Measurements from ENCODE around the gene YWHAE. TPM values are rescaled to one million over a fixed set of nuclear protein-coding genes. Genes with fewer than 3 reads are reported as not detected.
"Not testable (repeated sequence)": the region's sequence is repeated elsewhere in the genome, so short reads cannot be mapped to it uniquely, and the experiment has no call there.

YWHAE gene
- total RNA-seq, 1 donor from 2014 or later, result 483 TPM

DNA sequence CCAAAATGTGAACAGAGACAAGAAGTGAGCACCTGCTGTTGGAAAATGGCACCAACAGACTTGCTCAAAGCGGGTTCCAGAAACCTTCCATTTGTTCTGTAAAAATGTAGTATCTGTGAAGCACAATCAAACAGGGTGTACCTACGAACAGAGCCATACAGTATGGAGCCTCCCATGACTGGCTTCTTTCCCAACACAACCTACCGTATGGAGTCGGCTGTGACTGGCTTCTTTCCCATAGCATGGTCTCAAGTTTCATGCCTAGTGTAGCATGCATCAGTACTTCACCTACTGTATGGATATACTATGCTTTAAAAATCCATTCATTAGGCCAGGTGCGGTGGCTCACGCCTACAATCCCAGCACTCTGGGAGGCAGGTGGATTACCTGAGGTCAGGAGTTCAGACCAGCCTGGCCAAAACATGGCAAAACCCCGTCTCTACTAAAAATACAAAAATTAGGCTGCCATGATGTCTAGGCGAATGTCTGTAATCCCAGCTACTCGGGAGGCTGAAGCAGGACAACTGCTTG, 26.2 kb downstream of the YWHAE start:
- ATAC-seq, result no peak

DNA sequence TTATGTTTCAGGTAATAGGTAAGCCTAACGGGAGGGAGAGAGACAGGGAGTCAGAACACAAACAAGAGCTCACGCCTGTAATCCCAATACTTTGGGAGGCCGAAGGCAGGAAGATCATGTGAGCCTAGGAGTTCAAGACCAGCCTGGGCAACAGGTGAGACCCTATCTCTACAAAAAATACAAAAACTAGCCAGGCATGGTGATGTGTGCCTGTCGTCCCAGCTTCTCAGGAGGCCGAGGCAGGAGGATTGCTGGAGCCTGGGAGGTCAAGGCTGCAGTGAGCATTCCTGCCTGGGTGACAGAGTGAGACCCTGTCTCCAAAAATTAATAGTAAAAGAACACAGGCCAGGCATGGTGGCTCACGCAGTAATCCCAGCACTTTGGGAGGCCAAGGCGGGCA, 27.4 kb downstream of the YWHAE start:
- no peak for ATAC-seq

DNA sequence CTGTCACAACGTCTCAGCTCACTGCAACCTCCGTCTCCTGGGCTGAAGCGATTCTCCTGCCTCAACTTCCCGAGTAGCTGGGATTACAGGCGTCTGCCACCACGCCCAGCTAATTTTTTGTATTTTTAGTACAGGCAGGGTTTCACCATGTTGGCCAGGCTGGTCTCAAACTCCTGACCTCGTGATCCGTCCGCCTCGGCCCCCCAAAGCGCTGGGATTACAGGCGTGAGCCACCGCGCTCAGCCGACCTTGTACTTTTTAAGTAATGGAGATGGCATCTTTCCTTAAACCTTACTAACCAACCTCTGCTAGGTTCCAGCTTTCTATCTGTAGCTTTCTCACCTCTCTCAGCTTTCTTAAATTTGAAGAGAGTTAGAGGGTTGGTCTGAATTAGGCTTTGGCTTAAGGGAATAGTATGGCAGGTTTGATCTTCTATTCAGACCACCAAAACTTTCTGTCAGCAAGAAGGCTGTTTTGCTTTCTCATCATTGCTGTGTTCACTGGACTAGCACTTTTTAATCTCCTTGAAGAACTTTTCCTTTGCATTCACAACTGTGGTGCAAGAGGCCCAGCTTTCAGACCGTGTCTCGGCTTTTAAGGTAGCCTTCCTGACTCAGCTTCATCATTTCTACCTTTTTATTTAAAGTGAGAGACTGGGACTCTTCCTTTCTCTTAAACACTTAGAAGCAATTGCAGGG, 28.0 kb downstream of the YWHAE start:
- no peak for ATAC-seq

DNA sequence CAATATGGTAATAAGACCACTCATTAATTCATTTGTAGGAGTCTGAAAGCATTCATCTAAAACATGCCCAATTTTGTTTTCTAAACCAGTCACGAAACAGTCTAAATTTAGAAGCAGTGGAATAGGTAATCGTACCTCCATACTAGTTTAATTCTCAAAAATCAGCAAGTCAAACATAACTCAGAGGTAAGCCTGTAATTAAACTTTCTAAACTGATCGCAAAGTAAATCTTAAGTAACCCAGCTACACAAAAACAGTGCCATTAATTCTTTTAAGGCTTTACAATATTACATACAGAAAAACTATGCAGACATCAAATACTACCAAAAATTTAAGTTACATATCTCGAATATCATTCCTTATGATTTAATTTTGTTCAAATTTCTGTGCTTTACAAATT, 31.4 kb downstream of the YWHAE start:
- no peak for ATAC-seq

DNA sequence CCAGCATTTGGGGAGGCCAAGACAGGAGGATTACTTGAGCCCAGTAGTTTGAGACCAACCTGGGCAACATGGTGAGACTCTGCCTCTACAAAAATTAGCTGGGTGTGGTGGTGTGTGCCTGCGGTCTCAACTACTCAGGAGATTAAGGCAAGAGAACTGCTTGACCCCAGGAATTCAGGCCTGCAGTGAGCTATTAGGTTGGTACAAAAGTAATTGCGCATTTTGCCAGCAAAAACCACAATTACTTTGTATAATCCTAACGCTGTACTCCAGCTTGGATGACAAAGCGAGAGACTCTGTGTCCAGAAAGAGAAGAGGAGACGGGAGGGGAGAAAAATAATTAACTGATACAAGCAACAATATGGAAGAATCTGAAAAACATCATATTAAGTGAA, 32.7 kb downstream of the YWHAE start:
- ATAC-seq, result no peak

DNA sequence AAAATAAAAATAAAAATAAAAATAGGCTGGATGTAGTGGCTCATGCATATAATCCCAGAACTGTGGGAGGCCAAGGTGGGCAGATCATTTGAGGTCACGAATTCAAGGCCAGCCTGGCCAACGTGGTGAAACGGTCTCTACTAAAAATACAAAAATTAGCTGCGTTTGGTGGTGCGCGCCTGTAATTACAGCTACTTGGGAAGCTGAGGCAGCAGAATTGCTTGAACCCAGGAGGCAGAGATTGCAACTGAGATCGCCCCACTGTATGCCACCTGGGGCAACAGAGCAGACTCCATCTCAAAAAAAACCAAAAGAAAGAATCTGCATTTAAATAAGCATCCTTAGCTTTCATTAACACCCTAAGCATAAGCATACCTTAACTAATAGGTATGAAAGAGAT, 33.8 kb downstream of the YWHAE start:
- no peak for ATAC-seq

DNA sequence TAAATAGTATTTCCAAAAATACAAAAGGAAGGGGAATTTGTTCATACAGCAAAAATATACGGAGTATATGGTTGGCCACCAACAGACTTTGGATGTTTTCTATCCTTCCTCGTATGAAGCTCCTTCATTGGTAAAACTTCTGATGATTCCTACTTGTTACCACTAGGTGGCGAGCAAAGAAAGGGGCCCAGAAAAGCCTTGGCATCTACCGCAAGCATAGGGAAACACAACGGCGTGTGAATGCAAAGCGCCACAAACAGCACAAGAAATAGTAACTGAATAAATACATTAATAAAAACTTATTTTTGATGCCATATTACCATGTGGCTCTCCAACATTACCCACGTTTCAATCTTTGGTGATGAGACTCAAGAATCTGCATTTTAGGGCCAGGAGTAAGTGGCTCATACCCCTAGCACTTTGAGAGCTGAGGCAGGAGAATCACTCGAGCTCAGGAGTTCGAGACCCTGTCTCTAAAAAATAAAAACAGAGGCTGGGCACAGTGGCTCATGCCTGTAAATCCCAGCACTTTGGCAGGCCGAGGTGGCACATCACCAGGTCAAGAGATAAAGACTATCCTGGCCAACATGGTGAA, 34.5 kb downstream of the YWHAE start:
- ATAC-seq, result peak; percentile 72

DNA sequence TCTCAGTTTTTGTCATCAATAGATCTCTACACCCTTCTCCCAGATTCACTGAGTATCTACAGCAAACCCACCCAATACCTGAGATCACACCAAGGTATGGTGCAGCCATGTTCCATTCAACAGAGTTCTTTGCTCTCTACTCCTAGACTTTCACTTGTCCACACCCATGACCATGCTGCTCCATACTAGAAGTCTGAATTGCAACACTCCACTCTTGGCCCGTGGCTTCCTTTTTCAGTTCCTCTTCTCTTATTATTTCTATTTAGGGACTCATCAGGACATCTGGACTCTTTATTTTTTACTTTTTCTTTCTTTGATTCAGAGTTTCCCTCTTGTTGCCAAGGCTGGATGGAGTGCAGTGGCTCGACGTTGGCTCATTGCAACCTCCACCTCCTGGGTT, 37.1 kb downstream of the YWHAE start:
- ATAC-seq, result peak; percentile 46

DNA sequence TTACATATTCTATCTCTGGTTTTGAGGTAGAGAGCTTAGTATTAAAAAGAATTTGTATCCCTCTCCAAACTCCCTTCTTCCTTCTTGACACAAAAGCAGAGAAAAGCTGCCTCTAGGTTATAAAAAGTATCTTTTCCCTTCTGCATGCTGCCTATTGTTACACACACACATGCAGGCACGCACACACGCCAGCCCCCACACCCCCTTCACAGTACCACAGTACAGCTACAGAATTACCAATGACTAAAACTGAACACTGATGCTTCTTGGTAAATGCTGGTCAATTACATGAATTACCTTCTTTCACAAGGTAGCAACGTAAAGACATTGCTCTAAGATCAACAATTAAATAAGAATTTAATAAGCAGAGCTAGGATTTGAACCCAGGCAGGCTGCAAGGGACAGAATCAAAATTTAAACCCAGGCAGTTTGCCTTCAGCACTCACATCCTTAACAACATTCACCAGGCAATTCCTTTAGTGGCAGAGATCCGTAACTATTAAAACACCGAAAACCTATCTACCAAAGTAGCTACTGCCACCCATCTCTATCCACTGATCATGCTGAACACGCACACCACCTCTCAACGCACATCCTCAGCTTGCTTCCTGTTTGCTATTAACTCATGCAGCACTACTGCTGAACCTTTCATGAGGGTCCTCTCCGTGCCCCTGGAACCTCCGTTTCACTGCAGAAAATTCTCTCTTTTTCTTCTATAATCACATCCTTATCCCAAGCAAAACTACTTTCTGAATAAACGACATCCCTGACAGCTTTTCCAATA, 37.8 kb downstream of the YWHAE start:
- peak; percentile 19 for ATAC-seq

DNA sequence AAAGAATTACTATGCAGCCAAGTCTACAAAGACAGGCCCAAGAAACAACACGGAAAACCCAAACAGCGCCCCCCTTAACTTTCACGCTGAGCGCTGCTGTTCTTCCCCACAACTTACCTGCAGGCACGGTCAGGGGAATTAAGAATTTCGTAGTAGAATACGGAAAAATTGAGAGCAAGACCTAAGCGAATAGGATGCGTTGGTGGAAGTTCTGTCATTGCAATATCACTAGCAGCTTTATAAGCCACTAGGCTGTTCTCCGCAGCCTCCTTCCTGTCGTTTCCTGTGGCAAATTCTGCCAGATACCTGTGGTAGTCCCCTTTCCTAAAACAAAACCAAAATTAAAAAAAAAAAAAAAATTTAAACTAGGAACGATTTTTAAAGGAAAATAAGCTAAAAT, 39.0 kb downstream of the YWHAE start:
- ATAC-seq, result no peak

DNA sequence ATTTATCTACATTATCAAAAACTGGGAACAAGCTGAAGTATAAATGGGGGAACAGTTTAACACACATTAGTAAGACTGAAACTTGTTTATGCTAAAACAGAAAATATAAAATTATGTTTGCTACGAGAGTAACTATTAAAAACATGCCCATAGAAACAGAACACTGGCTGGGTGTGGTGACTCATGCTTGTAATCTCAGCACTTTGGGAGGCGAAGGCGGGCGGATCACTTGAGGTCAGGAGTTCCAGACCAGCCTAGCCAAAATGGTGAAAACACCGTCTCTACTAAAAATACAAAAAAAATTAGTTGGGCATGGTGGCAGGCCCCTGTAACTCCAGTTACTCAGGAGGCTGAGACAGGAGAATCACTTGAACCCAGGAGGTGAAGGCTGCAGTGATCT, 39.7 kb downstream of the YWHAE start:
- not testable (repeated sequence) for ATAC-seq

DNA sequence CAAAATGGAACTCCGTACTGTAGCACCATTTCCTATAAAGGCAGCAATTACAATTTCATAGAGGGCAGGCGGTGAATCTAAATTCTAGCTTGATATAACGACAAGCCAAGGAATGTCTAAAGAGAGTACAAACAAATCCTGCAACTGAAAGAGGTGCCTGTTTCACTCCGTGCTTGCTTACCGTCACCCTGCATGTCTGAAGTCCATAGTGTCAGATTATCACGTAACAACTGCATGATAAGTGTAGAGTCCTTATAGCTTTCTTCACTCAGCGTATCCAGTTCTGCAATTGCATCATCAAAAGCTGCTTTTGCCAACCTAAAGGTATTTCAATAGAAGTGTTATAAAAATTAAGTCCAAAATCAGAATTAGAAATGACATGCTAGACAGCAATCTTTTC, 46.0 kb downstream of the YWHAE start:
- ATAC-seq, result no peak

DNA sequence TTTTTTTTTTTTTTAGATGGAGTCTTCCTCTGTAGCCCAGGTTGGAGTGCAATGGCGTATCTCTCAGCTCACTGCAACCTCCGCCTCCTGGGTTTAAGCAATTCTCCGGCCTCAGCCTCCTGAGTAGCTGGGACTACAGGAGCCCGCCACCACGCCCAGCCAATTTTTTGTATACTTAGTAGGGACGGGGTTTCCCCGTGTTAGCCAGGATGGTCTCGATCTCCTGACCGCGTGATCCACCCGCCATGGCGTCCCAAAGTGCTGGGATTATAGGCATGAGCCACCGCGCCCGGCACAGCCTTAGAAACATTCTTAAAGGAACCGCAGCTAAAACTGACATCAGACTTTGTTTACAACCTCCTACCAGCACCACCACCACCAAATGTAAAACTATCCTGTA, 47.5 kb downstream of the YWHAE start:
- ATAC-seq, result not testable (repeated sequence)

DNA sequence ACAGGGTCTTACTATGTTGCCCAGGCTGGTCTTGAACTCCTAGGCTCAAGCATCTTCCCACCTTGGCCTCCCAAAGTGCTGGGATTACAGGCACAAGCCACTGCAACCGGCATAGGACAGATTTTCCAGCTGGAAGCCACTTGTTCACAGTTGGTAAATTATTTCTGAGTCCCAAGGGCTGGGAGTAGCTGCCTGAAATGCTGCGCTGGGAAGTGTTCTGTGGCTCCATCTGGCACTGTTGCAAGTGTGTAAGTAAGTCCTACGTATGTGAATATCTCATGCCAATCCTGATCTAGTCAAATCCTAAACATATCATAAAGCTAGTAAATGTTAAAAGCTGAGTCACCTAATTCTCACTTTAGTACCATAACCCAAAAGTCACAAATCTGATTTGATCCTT, 48.1 kb downstream of the YWHAE start:
- no peak for ATAC-seq

DNA sequence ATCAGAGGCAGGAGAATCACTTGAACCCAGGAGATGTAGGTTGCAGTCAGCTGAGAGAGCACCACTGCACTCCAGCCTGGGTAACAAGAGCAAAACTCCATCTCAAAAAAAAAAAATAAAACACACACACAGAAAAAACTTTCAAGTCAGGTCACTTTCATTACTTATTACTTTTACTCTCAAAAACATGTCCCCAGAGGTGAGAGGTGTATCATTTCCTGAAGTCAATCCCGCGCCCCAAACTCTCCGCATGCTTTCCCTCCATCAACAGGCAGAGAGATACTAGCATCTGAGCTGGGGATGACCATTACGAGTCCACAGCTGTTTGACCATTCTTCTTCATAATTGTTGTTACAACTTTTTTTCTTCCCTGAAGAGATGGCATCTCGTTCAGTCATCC, 48.7 kb downstream of the YWHAE start:
- ATAC-seq, result no peak

DNA sequence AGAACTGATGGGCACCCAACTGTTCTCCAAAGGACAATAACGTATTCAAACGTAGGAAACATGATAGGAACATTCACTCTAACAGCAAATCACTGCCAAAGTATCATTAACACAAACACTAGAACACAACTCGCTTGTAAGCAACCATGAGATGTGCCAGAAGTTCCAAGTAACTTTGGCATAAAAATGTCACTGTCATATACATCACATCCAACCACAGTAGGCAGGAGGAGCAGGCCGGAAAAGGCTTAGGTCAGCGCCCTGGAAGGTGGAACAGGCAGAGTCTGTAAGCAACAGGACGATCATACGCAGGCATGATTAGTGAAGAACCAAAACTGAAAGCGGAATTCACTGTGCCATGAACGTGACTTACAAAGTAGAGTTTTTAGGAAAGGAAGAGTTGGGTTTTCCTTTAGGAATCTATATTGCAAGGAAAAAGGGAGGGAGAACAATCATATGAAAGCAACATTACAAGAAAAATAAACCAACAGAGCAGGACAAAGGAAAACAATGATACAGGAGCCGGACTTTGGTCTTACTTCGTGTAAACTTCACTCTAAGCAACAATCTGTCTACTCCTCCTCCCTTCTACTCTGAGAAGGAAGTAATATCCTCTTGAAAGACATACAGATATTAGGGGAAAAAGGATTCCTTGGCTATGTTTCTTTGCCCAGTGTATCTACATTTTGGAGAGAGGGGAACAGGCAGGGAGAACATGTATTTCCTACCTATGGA, 52.3 kb downstream of the YWHAE start:
- peak; percentile 67 for ATAC-seq

DNA sequence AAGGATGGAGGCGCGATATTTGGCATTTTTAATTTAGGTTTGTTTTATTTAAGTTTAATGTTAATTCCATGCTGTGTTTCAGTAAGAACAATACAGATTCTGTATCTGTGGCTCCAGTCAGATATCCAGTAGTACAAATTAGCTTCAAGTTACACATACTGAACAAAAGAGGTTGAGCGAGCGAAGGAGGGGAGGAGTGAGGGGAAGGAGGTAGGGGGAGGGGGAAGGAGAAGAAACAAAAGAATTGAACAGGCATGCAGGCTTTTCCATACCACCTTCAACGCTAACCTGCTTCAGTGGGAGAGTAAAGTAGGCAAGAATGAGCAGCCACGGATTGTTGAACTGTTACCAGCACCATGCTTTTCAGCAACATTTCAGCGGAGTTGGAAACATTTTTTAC, 55.5 kb downstream of the YWHAE start:
- no peak for ATAC-seq

DNA sequence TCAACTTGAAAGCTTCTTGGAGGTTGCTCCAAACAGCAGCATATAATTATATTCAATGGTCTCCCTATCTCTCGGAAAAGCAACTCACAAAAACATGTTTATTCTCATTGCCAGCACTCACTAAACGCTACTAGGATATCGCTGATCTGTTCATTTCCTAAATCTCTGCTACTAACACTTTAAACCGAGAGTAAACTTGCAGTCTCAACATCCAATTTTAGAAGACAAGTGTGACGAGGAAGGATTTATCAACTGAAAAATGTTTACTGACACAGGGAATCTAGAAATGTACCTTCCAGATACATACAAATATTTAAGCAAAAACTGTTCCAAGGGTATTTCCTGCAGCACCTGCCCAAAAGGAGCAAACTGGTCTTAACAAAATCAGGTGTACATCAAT, 56.5 kb downstream of the YWHAE start:
- ATAC-seq, result no peak

DNA sequence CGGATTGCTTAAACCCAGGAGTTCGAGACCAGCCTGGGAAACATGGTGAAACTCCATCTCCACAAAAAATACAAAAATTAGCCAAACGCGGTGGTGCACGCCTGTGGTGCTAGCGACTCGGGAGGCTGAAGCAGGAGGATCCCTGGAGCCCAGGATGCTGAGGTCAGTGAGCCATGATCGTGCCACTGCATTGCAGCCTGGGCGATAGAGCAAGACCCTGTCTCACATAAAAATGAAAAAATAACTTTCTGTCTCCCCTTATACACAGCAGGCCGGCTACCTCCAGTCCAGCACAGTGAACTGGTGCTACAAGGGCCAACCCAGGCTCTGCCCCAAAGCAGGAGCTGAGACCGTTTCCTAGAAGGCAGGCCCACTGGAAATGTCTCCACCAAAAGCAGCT, 59.7 kb downstream of the YWHAE start:
- ATAC-seq, result peak; percentile 12

DNA sequence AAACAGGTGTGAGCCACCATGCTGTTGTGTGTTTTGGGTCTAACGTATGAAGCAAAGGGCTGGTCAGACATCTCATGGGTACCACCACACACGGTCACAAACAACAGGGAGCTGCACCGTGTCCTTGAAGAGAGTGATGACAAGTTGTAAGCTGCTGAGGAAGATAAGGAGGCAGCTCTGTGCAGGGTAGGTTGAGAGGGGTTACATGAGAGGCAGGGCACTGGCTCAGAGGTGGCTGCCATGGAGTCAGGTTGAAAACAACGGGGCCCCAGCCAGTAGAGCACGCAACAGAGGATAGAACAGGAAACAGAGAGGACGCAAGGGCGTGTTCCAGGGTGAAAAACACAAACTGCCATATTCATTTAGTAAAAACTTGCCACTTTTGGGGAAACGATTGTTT, 68.3 kb downstream of the YWHAE start:
- ATAC-seq, result peak; percentile 41

DNA sequence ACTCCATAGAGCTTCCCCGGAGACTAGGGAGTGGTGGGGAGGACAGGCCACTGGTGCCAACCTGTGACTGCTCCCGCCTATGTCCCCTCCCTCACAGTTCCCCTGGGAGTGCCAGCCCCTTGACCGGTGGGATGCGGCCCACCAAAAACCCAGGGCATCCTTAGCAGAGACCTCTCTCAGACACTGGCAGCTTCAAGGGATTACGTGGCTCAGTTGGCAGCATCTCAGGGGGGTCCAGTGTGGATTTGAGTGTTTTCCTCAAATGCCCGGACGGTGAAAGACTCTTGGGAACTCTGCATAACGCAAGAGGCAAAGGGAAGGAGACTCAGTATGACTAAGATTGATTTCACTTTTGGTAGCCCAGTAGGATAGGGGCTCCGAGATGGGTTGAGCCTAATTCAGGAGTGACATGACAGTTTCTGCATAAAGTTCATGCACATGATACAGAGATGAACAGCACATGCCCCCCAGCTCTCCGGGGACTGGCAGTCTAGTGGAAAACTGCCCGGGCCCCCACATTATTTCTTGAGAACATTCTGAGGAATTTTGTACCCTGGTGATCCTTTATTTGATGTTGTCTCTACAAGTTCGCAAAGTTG, 70.2 kb downstream of the YWHAE start:
- peak; percentile 8 for ATAC-seq

DNA sequence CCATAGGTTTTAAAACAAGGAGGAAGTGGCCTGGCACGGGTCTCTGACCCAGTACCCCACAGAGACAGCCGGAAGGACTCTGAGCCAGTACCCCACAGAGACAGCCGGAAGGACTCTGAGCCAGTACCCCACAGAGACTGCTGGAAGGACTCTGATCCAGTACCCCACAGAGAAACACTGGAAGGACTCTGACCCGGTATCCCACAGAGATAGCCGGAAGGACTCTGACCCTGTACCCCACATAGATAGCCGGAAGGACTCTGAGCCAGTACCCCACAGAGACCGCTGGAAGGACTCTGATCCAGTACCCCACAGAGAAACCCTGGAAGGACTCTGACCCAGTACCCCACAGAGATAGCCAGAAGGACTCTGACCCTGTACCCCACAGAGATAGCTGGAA, 71.6 kb downstream of the YWHAE start:
- ATAC-seq, result no peak

DNA sequence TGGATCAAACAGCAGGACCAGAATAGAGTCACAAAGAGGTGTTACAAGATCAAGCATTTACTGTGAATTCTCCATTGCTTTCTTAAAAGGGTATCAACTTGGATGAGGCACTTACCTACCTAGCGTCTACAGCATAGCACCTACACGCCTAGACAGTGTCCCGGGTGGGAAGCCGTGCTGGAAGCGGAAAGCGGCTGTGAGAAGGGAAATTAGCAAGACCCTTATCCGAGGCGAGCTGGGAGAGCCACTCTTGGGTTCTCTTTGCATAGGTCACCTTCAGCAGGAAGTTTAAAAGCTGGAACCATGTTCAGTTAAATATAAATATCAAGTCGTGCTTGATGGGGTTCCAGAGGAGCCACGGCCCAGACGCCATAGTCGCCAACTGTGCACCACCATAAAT, 74.3 kb downstream of the YWHAE start:
- no peak for ATAC-seq
